HepG2 (cell line): ENCODE results near the gene RHBDL1. TPM values are rescaled to one million over a fixed set of nuclear protein-coding genes. Genes with fewer than 3 reads are reported as not detected.

Experiments used
- ARID4A ChIP-seq: sonication (generic); formaldehyde crosslinking; IDR thresholded peaks from 2 replicates; pipeline ENCODE4 v1.5.0; 2020; ENCODE audit warnings: mild to moderate bottlenecking, missing genetic modification reagents, borderline replicate concordance
- CREB1 ChIP-seq, 2 experiments: fragments of 450-650 bp in 1 of 2; IDR thresholded peaks; 2 replicates each; pipeline ENCODE4 v1.6.1; 2016 to 2017; ENCODE audit warnings: control low read depth in 1 of 2, mild to moderate bottlenecking in 1 of 2, missing compliant biosample characterization in 1 of 2, missing genetic modification characterization in 1 of 2
- FOXK2 ChIP-seq: fragments of 450-650 bp; IDR thresholded peaks from 2 replicates; pipeline ENCODE4 v1.6.1; 2016
- HMG20A ChIP-seq: IDR thresholded peaks from 2 replicates; pipeline ENCODE4 v1.6.1; 2016; ENCODE audit warnings: borderline replicate concordance
- ISL2 ChIP-seq: sonication (generic); formaldehyde crosslinking; IDR thresholded peaks from 2 replicates; pipeline ENCODE4 v1.5.0; 2020; ENCODE audit warnings: missing genetic modification reagents
- KMT2B ChIP-seq: IDR thresholded peaks from 2 replicates; pipeline ENCODE4 v1.6.1; 2016; ENCODE audit warnings: missing genetic modification reagents, missing compliant biosample characterization
- MED1 ChIP-seq: sonication (generic); formaldehyde crosslinking; IDR thresholded peaks from 2 replicates; pipeline ENCODE4 v1.4.0; 2020; ENCODE audit warnings: missing genetic modification reagents
- MTERF4 ChIP-seq: sonication (generic); formaldehyde crosslinking; IDR thresholded peaks from 2 replicates; pipeline ENCODE4 v1.8.0; 2023; ENCODE audit warnings: mild to moderate bottlenecking, missing genetic modification reagents
- PHF8 ChIP-seq: sonication (generic); formaldehyde crosslinking; IDR thresholded peaks from 2 replicates; pipeline ENCODE4 v1.5.0; 2020; ENCODE audit warnings: missing genetic modification reagents
- RBM22 ChIP-seq: fragments of 200-400 bp; formaldehyde crosslinking; optimal IDR thresholded peaks from 2 replicates; pipeline ENCODE3; 2017; ENCODE audit warnings: mild to moderate bottlenecking, low read length, moderate library complexity
- SMYD3 ChIP-seq: sonication (generic); formaldehyde crosslinking; IDR thresholded peaks from 2 replicates; pipeline ENCODE4 v1.8.1; 2023; ENCODE audit warnings: mild to moderate bottlenecking, missing genetic modification reagents
- SRSF9 ChIP-seq: fragments of 200-400 bp; formaldehyde crosslinking; IDR thresholded peaks from 2 replicates; pipeline ENCODE4 v1.6.1; 2018; ENCODE audit warnings: borderline replicate concordance, mild to moderate bottlenecking, low read depth, low read length; ENCODE audit not compliant: insufficient read depth, poor library complexity, severe bottlenecking
- TBX3 ChIP-seq: fragments of 450-650 bp; IDR thresholded peaks from 2 replicates; pipeline ENCODE4 v1.6.1; 2017; ENCODE audit warnings: antibody characterized with exemption, mild to moderate bottlenecking, inconsistent platforms, borderline replicate concordance
- U2AF2 ChIP-seq: fragments of 200-400 bp; formaldehyde crosslinking; IDR thresholded peaks from 2 replicates; pipeline ENCODE4 v1.6.1; 2017; ENCODE audit warnings: low read depth, mild to moderate bottlenecking, low read length
- ZNF256 ChIP-seq: sonication (generic); formaldehyde crosslinking; conservative IDR thresholded peaks from 2 replicates; pipeline ENCODE4 v1.4.0; 2020; ENCODE audit warnings: missing genetic modification reagents
- ZNF549 ChIP-seq: sonication (generic); formaldehyde crosslinking; IDR thresholded peaks from 2 replicates; pipeline ENCODE4 v1.5.0; 2020; ENCODE audit warnings: missing genetic modification reagents
- ZNF576 ChIP-seq: sonication (generic); formaldehyde crosslinking; IDR thresholded peaks from 2 replicates; pipeline ENCODE4 v1.4.0; 2020; ENCODE audit warnings: mild to moderate bottlenecking, missing genetic modification reagents
- ZNF607 ChIP-seq: sonication (generic); formaldehyde crosslinking; IDR thresholded peaks from 2 replicates; pipeline ENCODE4 v1.5.1; 2020; ENCODE audit warnings: missing genetic modification reagents, mild to moderate bottlenecking, borderline replicate concordance
- ZNF724P ChIP-seq: sonication (generic); formaldehyde crosslinking; IDR thresholded peaks from 2 replicates; pipeline ENCODE4 v1.8.0; 2022; ENCODE audit warnings: missing genetic modification reagents, borderline replicate concordance
- polyA plus RNA-seq, 8 experiments: library from polyadenylated mRNA; depleted of rRNA in 3 of 8; stranded (reverse) in 7 of 8; unstranded in 1 of 8; fragments of >200 nt; fragmentation: Illumina TruSeq in 4 of 8; extraction: Trizol in 4 of 8; gene quantifications; 2 replicates each; pipeline versions ENCODE4 v1.2.1 to v1.2.3, GENCODE V29; 2011 to 2016; ENCODE audit warnings: low read depth in 4 of 8, missing spikeins in 1 of 8, mixed read lengths in 1 of 8; ENCODE audit not compliant: insufficient read depth in 1 of 8
- total RNA-seq, 5 experiments: library from RNA; depleted of rRNA; stranded (reverse); fragments of >200 nt; fragmentation: Illumina TruSeq; extraction: Trizol; gene quantifications; 2 replicates each; pipeline ENCODE4 v1.2.3, GENCODE V29; 2016; ENCODE audit warnings: low read depth in 1 of 5
- TF ChIP-seq, protein P1 (sequence below): sonication (generic); formaldehyde crosslinking; IDR thresholded peaks from 2 replicates; pipeline ENCODE4 v1.4.0; 2020; ENCODE audit warnings: low read depth, mild to moderate bottlenecking, missing genetic modification reagents
- TF ChIP-seq, protein P2 (sequence below), 2 experiments: fragments of 450-650 bp in 1 of 2; sonication (generic) in 1 of 2; formaldehyde crosslinking; IDR thresholded peaks; 2 replicates each; pipeline versions ENCODE4 v1.5.0 to v1.8.0; 2020 to 2022; ENCODE audit warnings: mild to moderate bottlenecking in 1 of 2, missing genetic modification reagents in 1 of 2

The RHBDL1 gene
- total and polyA plus RNA-seq, 2 of the 13 experiments (the other 11 are each of a cell fraction or from before 2014, with no cell fraction given), result 1.8 to 3.8 TPM

GRCh38 chr16:695355-696089, 20.1 kb downstream of the RHBDL1 start (continued):
- TF ChIP-seq MTERF4 (CRISPR knock-in tag) (peak; percentile 52), MED1 (CRISPR knock-in tag) (0 out of 2 replicates have a peak, but pooled peaks have one; percentile 28), SRSF9 (no peak), ZNF724P (CRISPR knock-in tag) (peak; percentile 86), ZNF549 (CRISPR knock-in tag) (no peak), ZNF607 (CRISPR knock-in tag) (0 out of 2 replicates have a peak, but pooled peaks have one; percentile 77), ARID4A (CRISPR knock-in tag) (peak; percentile 67; the same call in 1 of the 2 replicates), U2AF2 (no peak), ISL2 (CRISPR knock-in tag) (no peak), SMYD3 (no peak), HMG20A (CRISPR knock-in tag) (no peak), FOXK2 (no peak), RBM22 (no peak), ZNF576 (CRISPR knock-in tag) (no peak; the same call in none of the 2 replicates), CREB1 (IDR thresholded peaks at IDR 0.05) (no peak), CREB1 (CRISPR knock-in tag; IDR thresholded peaks at IDR 0.05) (no peak), ZNF256 (CRISPR knock-in tag) (no peak), KMT2B (CRISPR knock-in tag) (no peak), TBX3 (no peak), PHF8 (CRISPR knock-in tag) (no peak)
- TF ChIP-seq, protein P1, sequence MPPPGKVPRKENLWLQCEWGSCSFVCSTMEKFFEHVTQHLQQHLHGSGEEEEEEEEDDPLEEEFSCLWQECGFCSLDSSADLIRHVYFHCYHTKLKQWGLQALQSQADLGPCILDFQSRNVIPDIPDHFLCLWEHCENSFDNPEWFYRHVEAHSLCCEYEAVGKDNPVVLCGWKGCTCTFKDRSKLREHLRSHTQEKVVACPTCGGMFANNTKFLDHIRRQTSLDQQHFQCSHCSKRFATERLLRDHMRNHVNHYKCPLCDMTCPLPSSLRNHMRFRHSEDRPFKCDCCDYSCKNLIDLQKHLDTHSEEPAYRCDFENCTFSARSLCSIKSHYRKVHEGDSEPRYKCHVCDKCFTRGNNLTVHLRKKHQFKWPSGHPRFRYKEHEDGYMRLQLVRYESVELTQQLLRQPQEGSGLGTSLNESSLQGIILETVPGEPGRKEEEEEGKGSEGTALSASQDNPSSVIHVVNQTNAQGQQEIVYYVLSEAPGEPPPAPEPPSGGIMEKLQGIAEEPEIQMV (CRISPR knock-in tag), result peak; percentile 42; the same call in 1 of the 2 replicates
- TF ChIP-seq, protein P2, sequence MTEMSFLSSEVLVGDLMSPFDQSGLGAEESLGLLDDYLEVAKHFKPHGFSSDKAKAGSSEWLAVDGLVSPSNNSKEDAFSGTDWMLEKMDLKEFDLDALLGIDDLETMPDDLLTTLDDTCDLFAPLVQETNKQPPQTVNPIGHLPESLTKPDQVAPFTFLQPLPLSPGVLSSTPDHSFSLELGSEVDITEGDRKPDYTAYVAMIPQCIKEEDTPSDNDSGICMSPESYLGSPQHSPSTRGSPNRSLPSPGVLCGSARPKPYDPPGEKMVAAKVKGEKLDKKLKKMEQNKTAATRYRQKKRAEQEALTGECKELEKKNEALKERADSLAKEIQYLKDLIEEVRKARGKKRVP (CRISPR knock-in tag; IDR thresholded peaks at IDR 0.05), result no peak
